GM21390 (cell line): Measurements from ENCODE around the gene COQ10A.
"Not testable (repeated sequence)": the region's sequence is repeated elsewhere in the genome, so short reads cannot be mapped to it uniquely, and the experiment has no call there.

Experiments used
- ATAC-seq: cut with Tn5 transposase; IDR thresholded peaks from one replicate; pipeline ENCODE4 v1.9.1; 2021; ENCODE audit not compliant: unreplicated experiment

COQ10A gene

DNA sequence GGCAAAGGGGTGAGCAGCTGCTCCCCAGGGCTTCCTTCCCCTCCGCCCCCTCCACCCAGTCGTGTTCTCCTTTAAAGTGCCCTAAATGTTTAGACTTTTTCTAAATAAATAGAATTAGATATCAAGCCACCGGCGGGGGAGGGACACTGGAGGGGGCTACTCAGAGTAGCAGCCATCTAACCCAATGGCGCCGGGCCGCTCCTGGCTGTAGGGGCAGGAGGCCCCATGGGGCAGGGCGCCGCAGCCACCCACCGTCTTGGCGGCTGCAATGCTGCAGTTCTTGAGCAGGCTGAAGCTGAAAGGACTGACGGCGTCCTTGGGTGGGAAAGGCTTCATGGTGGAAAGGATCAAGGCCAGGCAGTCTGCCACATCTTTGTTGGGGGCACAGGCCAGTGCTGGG is 23.8 kb upstream of the COQ10A start:
- ATAC-seq: no peak

DNA sequence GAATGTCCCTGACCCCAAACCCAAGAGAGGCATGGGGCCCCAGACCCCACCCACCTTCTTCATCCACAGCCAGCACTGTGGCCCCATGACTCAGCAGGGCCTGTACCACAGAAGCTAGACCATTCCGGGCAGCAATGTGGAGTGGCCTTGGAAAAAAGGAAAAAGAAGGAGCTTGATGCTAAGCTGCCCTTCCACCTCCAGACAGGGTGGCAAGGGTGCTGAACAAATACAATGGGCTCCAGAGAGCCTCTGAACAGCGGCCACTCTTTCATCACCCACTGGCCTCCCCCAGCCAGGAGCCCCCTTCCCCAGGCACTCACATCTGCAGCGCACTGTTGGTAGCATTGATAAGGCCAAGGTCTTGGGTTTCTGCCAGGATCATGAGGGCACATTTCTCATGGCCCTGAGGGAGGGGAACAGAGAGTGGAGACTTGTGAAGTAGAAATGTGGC is 23.0 kb upstream of the COQ10A start:
- ATAC-seq: no peak

DNA sequence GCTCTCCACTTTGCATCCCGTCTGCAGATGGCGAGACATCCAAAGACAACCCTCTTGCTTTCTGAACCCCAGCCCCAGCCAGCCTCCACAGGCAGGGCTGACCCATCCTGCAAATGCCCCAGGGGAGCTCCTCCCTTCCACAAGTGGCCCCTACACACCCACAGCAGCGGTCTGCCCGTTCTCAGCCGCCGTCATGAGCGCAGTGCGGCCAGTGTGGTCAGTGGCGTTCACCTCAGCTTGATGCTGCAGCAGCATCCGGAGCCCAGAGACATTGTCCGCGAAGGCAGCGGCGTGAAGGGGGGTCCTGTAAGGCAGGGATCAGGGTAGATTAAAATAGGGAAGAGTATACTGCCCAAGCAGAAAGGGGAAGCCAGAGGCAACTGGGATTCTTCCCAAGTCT is 22.2 kb upstream of the COQ10A start:
- ATAC-seq: no peak

DNA sequence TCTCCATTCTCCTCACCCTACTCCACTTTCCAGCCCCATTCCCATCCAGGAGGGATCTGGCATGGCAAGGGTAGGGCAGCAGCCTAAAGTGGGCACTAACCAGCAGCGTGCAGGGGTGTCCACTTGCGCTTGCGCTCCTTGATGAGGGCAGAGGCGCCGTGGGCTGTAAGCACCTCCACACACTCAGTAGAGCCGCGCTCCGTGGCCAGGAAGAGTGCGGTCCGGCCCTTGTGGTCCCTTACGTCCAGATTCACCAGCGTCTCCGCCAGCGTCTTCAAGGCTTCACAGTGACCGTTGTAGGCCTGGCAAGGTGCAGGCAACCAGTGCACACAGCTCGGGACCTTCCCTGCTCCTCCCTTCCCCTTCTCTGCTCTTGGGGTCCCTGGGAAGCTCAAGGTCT is 18.8 kb upstream of the COQ10A start:
- no peak for ATAC-seq

- ATAC-seq: no peak
These were observed 18.0 kb upstream of the COQ10A start for GRCh38 chr12:56248711-56249110.

GRCh38 chr12:56252649-56253048 is 14.1 kb upstream of the COQ10A start:
- ATAC-seq: no peak

DNA sequence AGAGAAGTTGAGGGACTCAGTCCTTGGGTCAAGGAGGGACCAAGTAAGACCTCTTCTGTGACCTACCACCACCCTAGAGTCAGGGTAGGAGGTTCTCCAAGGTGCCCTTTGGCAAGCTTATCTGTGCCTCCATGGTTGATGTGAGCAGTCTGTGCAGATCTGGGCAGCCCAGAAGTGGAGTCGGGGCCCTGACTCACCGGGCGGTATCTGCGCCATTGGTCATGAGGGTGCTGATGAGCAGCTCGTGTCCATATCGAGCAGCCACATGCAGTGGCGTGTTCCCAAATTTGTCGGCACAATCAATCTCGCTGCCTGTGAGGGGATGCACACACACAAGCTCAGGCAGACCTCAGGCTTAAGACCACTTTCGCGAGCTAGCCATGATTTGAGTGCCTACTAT is 13.7 kb upstream of the COQ10A start:
- no peak for ATAC-seq

DNA sequence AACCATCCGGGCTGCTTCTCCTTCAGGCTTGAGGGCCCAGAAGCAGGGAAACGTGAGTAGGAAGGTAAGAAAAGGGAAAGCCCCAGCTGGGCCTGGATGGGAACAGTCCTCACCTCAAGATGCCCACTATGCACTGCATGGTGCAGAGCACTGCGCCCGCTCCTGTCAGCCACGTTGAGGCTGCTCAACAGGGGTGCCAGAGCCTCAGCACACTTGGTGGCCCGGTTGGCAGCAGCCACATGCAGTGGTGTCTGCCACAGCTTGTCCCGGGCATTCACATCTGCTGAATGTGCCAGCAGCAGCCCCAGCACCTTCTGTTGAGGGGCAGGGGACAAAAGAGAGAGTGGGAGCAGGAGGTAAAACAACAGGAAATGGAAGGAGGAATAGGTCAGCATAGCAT is 11.1 kb upstream of the COQ10A start:
- no peak for ATAC-seq

- no peak for ATAC-seq
These were observed 10.3 kb upstream of the COQ10A start for GRCh38 chr12:56256326-56256960.

- no peak for ATAC-seq
These were observed 9.7 kb upstream of the COQ10A start for GRCh38 chr12:56257071-56257470.

GRCh38 chr12:56257491-56258067 is 9.2 kb upstream of the COQ10A start:
- ATAC-seq: peak; percentile 15

DNA sequence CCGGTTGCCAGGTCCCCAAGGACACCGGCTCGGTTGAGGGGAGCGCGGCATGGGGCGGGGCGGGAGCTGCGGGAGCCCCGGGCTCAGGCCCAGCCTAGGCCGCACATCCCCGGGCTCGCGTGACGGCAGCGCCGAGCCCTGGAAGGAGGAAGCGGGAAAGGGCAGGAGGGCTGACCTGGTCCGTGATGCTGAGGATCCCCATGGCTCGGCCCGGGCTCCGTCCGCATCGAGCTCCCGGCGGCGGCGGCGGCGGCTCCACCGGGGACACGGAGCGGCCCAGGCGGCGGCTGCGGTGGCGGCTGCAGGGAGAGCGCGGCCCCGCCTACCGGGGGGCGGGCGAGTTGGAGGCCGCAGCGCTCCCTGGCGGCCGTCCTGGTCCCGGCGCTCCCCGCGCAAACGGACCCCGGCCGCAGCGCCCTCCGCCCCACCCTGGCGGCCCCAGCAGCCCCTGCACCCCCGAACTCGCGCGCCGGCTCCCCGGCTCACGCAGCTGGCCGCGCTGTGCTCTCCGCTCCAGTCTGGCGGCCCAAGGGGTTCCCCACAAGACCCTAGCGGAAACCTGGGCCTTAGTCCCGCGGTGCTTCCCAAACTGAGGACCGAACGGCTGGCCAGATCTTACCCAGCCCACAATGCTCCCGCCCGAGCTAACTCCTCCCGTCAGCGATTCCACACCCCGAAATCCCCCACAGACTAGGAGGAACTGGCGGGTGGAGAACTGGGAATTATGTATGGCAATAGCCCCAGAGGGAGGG is 8.5 kb upstream of the COQ10A start, which contains the start of gene ANKRD52:
ANKRD52 (minus strand) TSS at position 317 of the 752 bp plus-strand sequence; CDS start at position 202, 115 bp downstream.
- peak; percentile 88 for ATAC-seq

DNA sequence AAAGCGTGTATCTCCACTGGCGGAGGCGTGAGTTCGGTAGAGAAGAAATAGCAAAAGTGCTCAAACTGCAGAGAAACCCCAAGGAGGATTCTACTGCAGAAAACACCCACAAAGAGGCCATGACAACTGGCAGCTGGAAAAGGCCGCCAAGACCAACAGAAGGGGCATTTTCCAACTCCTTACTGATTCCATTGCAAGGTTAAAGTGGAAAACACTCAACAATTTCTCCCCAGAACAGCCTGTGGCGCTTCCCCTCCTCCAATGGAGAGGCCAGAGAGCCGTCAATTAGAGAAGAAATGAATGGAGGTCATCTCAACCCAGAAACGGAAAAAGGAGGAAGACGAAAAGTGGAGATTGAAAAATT is 7.9 kb upstream of the COQ10A start:
- no peak for ATAC-seq

GRCh38 chr12:56260380-56260779 is 6.4 kb upstream of the COQ10A start:
- ATAC-seq: no peak

GRCh38 chr12:56260921-56261320 is 5.8 kb upstream of the COQ10A start:
- ATAC-seq: no peak

GRCh38 chr12:56261503-56262232 is 5.1 kb upstream of the COQ10A start:
- no peak for ATAC-seq

DNA sequence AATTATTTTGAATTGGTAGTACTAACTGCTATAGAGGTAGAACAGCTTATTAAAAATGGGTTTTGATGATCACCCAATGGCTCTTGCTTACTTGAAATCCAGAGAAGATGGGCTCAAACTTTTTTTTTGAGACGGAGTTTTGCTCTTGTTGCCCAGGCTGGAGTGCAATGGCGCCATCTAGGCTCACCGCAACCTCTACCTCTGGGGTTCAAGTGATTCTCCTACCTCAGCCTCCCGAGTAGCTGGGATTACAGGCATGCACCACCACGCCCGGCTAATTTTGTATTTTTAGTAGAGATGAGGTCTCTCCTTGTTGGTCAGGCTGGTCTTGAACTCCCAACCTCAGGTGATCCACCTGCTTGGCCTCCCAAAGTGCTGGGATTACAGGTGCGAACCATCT is 3.8 kb upstream of the COQ10A start:
- ATAC-seq: not testable (repeated sequence)

- not testable (repeated sequence) for ATAC-seq
These were observed 562 bp upstream of the COQ10A start for GRCh38 chr12:56266068-56266692.

GRCh38 chr12:56267443-56268071 is 815 bp downstream of the COQ10A start:
- ATAC-seq: peak; percentile 14

DNA sequence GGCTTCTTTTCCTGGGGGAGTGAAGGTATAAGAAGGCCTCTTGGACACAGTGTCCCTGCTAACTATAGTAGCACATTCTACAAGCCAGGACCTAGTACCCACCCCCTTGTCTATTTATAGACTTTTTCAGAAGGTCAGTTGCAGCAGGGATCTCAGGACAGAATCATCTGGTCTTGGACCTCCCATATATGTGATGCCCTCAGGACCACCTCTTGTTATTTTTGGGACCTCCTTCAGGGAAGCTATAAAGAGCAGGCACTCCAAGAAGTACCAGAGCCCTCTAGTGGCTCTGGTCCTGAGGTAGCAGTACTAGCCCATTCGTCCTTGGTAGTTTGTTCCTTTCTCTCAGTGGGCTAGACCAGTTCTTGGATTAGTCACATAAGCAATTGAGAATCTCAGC is 4.3 kb downstream of the COQ10A start:
- ATAC-seq: no peak

DNA sequence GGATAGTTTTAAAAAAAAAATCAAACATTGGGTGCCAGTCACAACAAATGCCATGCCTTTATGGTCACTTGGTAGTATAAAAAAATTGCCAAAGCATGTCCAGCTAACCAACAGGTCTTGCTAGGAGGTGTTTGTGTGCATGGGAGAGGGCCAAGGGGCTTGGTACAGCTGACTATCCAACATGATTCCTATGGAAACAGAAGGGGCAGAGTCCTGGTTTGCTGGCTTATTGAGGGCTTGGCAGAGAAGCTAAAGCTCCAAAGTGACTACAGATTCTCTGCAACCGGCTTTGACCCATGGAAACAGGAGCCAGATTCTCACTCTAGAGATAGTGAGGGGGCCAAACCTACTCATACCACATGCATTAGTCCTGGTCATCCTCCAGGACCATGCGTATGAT is 5.7 kb downstream of the COQ10A start:
- ATAC-seq: not testable (repeated sequence)
